Measurements from ENCODE around the gene SNRNP25. TPM values are rescaled to one million over a fixed set of nuclear protein-coding genes. Genes with fewer than 3 reads are reported as not detected.

The SNRNP25 gene
- total and polyA plus RNA-seq, 2 of the 8 experiments (the other 6 are each of a cell fraction or from before 2014, with no cell fraction given) = 53.0 to 58.4 TPM

DNA sequence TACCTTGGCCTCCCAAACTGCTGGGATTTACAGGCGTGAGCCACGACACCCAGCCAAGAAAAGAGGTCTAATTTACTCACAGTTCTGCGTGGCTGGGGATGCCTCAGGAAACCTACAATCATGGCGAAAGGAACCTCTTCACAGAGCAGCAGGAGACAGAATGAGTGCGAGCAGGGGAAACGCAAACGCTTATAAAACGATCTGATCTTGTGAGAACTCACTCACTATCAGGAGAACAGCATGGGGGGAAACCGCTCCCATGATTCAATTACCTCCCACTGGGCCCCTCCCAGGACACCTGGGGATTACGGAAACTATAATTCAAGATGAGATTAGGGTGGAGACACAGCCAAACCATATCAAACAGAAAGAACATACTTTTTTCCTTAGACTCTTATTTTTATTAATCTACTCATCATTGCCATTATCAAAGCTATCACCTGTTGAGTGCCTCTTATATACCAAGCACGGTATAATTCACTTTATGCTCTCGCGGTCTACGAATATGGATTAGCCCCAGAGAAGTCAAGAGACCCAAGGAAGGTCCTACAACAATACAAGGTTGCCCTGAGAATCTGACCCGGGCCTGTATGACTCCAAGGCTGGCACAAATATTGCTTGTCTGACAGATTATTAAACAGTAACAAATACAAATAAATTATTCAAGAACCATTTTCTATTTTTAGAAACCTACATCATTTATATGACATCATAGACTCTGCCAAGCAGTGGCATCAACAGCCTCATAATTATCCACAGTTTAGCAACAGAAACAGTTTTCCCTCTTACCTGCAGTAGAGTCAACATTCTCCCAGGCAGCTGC is 2.6 kb upstream of the SNRNP25 start (continued):
- TF ChIP-seq CHD7 (IDR thresholded peaks at IDR 0.05; ENCODE audit: insufficient replicate concordance, low read length) = no peak
- TF ChIP-seq TAF1 (IDR thresholded peaks at IDR 0.05; ENCODE audit: low read depth, low read length) = no peak
- no peak for TF ChIP-seq CEBPB (IDR thresholded peaks at IDR 0.05; ENCODE audit: low read depth, low read length)
- no peak for TF ChIP-seq RXRA (IDR thresholded peaks at IDR 0.05; ENCODE audit: insufficient read depth, low read depth, low read length)
- TF ChIP-seq HDAC6 (IDR thresholded peaks at IDR 0.05; ENCODE audit: low read depth, low read length) = no peak
- TF ChIP-seq, protein P1, sequence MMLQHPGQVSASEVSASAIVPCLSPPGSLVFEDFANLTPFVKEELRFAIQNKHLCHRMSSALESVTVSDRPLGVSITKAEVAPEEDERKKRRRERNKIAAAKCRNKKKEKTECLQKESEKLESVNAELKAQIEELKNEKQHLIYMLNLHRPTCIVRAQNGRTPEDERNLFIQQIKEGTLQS (IDR thresholded peaks at IDR 0.05; ENCODE audit: insufficient read depth, low read depth, low read length) = no peak
- TF ChIP-seq GTF2F1 (IDR thresholded peaks at IDR 0.05; ENCODE audit: borderline replicate concordance, low read depth, low read length) = no peak
- TF ChIP-seq TCF12 (IDR thresholded peaks at IDR 0.05; ENCODE audit: low read depth, low read length) = no peak
- TF ChIP-seq CTBP2 (IDR thresholded peaks at IDR 0.05; ENCODE audit: borderline replicate concordance, insufficient read depth, insufficient read length, low read length) = no peak
- TF ChIP-seq KDM5A (IDR thresholded peaks at IDR 0.05; ENCODE audit: low read length) = no peak
